Gastrocnemius medialis (tissue), 4 donors: Measurements from ENCODE around the gene SMARCA1.

ENCODE experiments used
- CTCF ChIP-seq, 5 experiments: fragments of 450-650 bp in 3 of 5; fragments of 200-600 bp in 2 of 5; sonication (generic) in 2 of 5; IDR thresholded peaks in 4 of 5; conservative IDR thresholded peaks in 1 of 5; 1 replicate in 4 of 5; 2 replicates in 1 of 5; pipeline ENCODE4 v1.5.1; 2016 to 2019; ENCODE audit warnings: antibody characterized with exemption in 5 of 5, mild to moderate bottlenecking in 3 of 5, moderate library complexity in 3 of 5
- POLR2A ChIP-seq, 2 donors: fragments of 450-650 bp; IDR thresholded peaks; one replicate each; pipeline ENCODE4 v1.6.1; 2017; ENCODE audit warnings: antibody characterized with exemption in 2 of 2, mild to moderate bottlenecking in 2 of 2, moderate library complexity in 2 of 2

GRCh38 chrX:129433461-129433860 is 89.8 kb downstream of the SMARCA1 start:
- TF ChIP-seq CTCF (IDR thresholded peaks at IDR 0.05 in 4 of 5, conservative IDR thresholded peaks at IDR 0.05 in 1 of 5) (no peak), POLR2A (IDR thresholded peaks at IDR 0.05) (no peak)
